H1 (cell line): Measurements from ENCODE around the gene VGF. TPM values are rescaled to one million over a fixed set of nuclear protein-coding genes. Genes with fewer than 3 reads are reported as not detected.

Source experiments
- CTCF ChIA-PET: fragments of 300-600 bp; sonication (Branson Sonifier 250); formaldehyde crosslinking; loops from one replicate; lab custom pipeline; 2021; ENCODE audit not compliant: partially characterized antibody; lab: Charles Lee
- POLR2A ChIA-PET: fragments of 300-600 bp; sonication (Branson Sonifier 250); formaldehyde crosslinking; loops from one replicate; lab custom pipeline; 2021; ENCODE audit warnings: inconsistent platforms; ENCODE audit not compliant: partially characterized antibody; lab: Charles Lee
- DNase-seq, 2 experiments: peaks; one replicate each; pipeline versions ENCODE4 v3.0.0 to v3.0.0-alpha.2; 2010 to 2022; ENCODE audit warnings: low spot score in 2 of 2, low read depth in 1 of 2, mixed read lengths in 1 of 2
- FAIRE-seq: peaks from 2 replicates; lab custom pipeline; 2011; peaks lifted over from hg19 to GRCh38; lab: Jason Lieb, UNC
- H2AFZ ChIP-seq: 2 replicates; pipeline ENCODE4 v1.8.1; 2012; ENCODE audit warnings: low read length, inconsistent platforms
- H2AK5ac ChIP-seq: 2 replicates; pipeline ENCODE4 v1.6.1; 2013; ENCODE audit warnings: low read depth, low read length
- H2BK120ac ChIP-seq: replicated peaks from 2 replicates; pipeline ENCODE3; 2013; ENCODE audit warnings: low read depth, low read length, inconsistent platforms
- H2BK12ac ChIP-seq: 2 replicates; pipeline ENCODE4 v1.6.1; 2013; ENCODE audit warnings: low read depth, low read length
- H2BK15ac ChIP-seq: 2 replicates; pipeline ENCODE4 v1.6.1; 2013; ENCODE audit warnings: low read length
- H2BK20ac ChIP-seq: 2 replicates; pipeline ENCODE4 v1.6.1; 2013; ENCODE audit warnings: low read length
- H2BK5ac ChIP-seq: 2 replicates; pipeline ENCODE4 v1.6.1; 2013; ENCODE audit warnings: low read depth, low read length
- H3K14ac ChIP-seq: 2 replicates; pipeline ENCODE4 v1.6.1; 2013; ENCODE audit warnings: inconsistent platforms; ENCODE audit not compliant: insufficient read length
- H3K18ac ChIP-seq: 2 replicates; pipeline ENCODE4 v1.6.1; 2013; ENCODE audit warnings: low read length; ENCODE audit errors: extremely low read depth
- H3K23ac ChIP-seq: 2 replicates; pipeline ENCODE4 v1.6.1; 2013; ENCODE audit warnings: inconsistent platforms; ENCODE audit not compliant: insufficient read length
- H3K23me2 ChIP-seq: 2 replicates; pipeline ENCODE4 v1.6.1; 2013; ENCODE audit warnings: low read depth, low read length
- H3K27ac ChIP-seq: 2 replicates; pipeline ENCODE4 v1.6.1; 2011; ENCODE audit warnings: low read depth, low read length, inconsistent platforms
- H3K27me3 ChIP-seq, 4 experiments: replicated peaks in 1 of 4; 1 replicate in 1 of 4; 2 replicates in 3 of 4; pipeline versions ENCODE4 v1.6.1 to v1.8.1; 2011 to 2013; ENCODE audit warnings: low read length in 3 of 4, mild to moderate bottlenecking in 3 of 4, inconsistent platforms in 2 of 4, mixed read lengths in 2 of 4, moderate library complexity in 1 of 4; ENCODE audit not compliant: control insufficient read depth in 3 of 4, insufficient read depth in 3 of 4; ENCODE audit errors: extremely low read depth in 1 of 4
- H3K36me3 ChIP-seq, 4 experiments: 2 replicates each; pipeline versions ENCODE4 v1.6.1 to v1.8.1; 2011 to 2013; ENCODE audit warnings: mild to moderate bottlenecking in 4 of 4, low read length in 3 of 4, moderate library complexity in 2 of 4, control low read depth in 1 of 4, inconsistent platforms in 1 of 4; ENCODE audit not compliant: insufficient read depth in 4 of 4, control insufficient read depth in 2 of 4
- H3K4ac ChIP-seq: replicated peaks from 2 replicates; pipeline ENCODE3; 2013; ENCODE audit warnings: low read length, low read depth, mixed read lengths, inconsistent platforms; ENCODE audit not compliant: insufficient read length
- H3K4me1 ChIP-seq, 4 experiments: replicated peaks in 1 of 4; 1 replicate in 1 of 4; 2 replicates in 3 of 4; pipeline versions ENCODE4 v1.6.1 to v1.8.1; 2011 to 2013; ENCODE audit warnings: low read length in 3 of 4, inconsistent platforms in 2 of 4, mixed read lengths in 1 of 4; ENCODE audit not compliant: insufficient read depth in 4 of 4, control insufficient read depth in 3 of 4
- H3K4me2 ChIP-seq, 2 experiments: 2 replicates each; pipeline versions ENCODE4 v1.6.1 to v1.8.1; 2011 to 2013; ENCODE audit warnings: low read depth in 2 of 2, low read length in 2 of 2, control low read depth in 1 of 2, inconsistent platforms in 1 of 2, mild to moderate bottlenecking in 1 of 2; ENCODE audit not compliant: insufficient read depth in 1 of 2
- H3K4me3 ChIP-seq, 4 experiments: fragments of 200-600, 300-600 bp in 1 of 4; sonication (generic), shearing (Covaris generic), sonication (Bioruptor Twin) in 1 of 4; 2 replicates each; pipeline versions ENCODE4 v1.5.1 to v1.8.1; 2011 to 2016; ENCODE audit warnings: low read length in 4 of 4, low read depth in 3 of 4, control low read depth in 2 of 4, inconsistent platforms in 2 of 4, mild to moderate bottlenecking in 2 of 4, mixed read lengths in 1 of 4, moderate library complexity in 1 of 4; ENCODE audit not compliant: insufficient read depth in 2 of 4; ENCODE audit errors: extremely low read depth in 1 of 4
- H3K56ac ChIP-seq: replicated peaks from 2 replicates; pipeline ENCODE3; 2013; ENCODE audit warnings: low read depth, mild to moderate bottlenecking, mixed read lengths, low read length, inconsistent platforms; ENCODE audit not compliant: insufficient read length
- H3K79me1 ChIP-seq: 2 replicates; pipeline ENCODE4 v1.6.1; 2013; ENCODE audit warnings: low read depth, low read length, control low read depth
- H3K79me2 ChIP-seq, 2 experiments: 2 replicates each; pipeline versions ENCODE4 v1.6.1 to v1.8.1; 2012 to 2013; ENCODE audit warnings: low read length in 2 of 2, mild to moderate bottlenecking in 2 of 2, inconsistent platforms in 1 of 2; ENCODE audit not compliant: insufficient read depth in 2 of 2, control insufficient read depth in 1 of 2
- H3K9ac ChIP-seq, 4 experiments: replicated peaks in 1 of 4; 1 replicate in 1 of 4; 2 replicates in 3 of 4; pipeline versions ENCODE4 v1.6.1 to v1.8.1; 2011 to 2013; ENCODE audit warnings: low read depth in 3 of 4, low read length in 3 of 4, control low read depth in 2 of 4, mild to moderate bottlenecking in 2 of 4, moderate library complexity in 2 of 4, inconsistent platforms in 1 of 4; ENCODE audit errors: extremely low read depth in 1 of 4
- H3K9me3 ChIP-seq, 2 experiments: 2 replicates each; pipeline versions ENCODE4 v1.6.1 to v1.8.1; 2012 to 2013; ENCODE audit warnings: mild to moderate bottlenecking in 2 of 2, moderate library complexity in 2 of 2, control low read depth in 1 of 2, inconsistent platforms in 1 of 2, low read depth in 1 of 2, low read length in 1 of 2, mixed read lengths in 1 of 2; ENCODE audit not compliant: insufficient read depth in 2 of 2
- H4K20me1 ChIP-seq, 2 experiments: replicated peaks in 1 of 2; 2 replicates each; pipeline versions ENCODE3 to v1.8.1; 2011 to 2013; ENCODE audit warnings: inconsistent platforms in 2 of 2, low read length in 2 of 2, mild to moderate bottlenecking in 1 of 2; ENCODE audit not compliant: insufficient read depth in 2 of 2, control insufficient read depth in 1 of 2
- H4K5ac ChIP-seq: 2 replicates; pipeline ENCODE4 v1.6.1; 2013; ENCODE audit warnings: low read length, low read depth, mixed read lengths, inconsistent platforms; ENCODE audit not compliant: insufficient read length
- H4K8ac ChIP-seq: 2 replicates; pipeline ENCODE4 v1.8.0; 2013; ENCODE audit warnings: mild to moderate bottlenecking, moderate library complexity, low read length, inconsistent platforms; ENCODE audit not compliant: insufficient read depth; ENCODE audit errors: extremely low read depth
- H4K91ac ChIP-seq: replicated peaks from 2 replicates; pipeline ENCODE3; 2013; ENCODE audit warnings: low read length, mixed read lengths, inconsistent platforms; ENCODE audit not compliant: insufficient read length
- CTBP2 ChIP-seq: IDR thresholded peaks from 2 replicates; pipeline ENCODE4 v1.7.0; 2011; ENCODE audit warnings: borderline replicate concordance, mild to moderate bottlenecking, moderate library complexity, mixed read lengths, low read length; ENCODE audit not compliant: insufficient read depth, insufficient read length
- HDAC2 ChIP-seq, 2 experiments: fragments of 300-600 bp in 1 of 2; sonication (generic) in 1 of 2; IDR thresholded peaks; 2 replicates each; pipeline ENCODE4 v1.6.1; 2011 to 2012; ENCODE audit warnings: low read depth in 2 of 2, low read length in 2 of 2, mild to moderate bottlenecking in 2 of 2, moderate library complexity in 2 of 2, borderline replicate concordance in 1 of 2, inconsistent platforms in 1 of 2
- WGBS, 2 experiments: shearing (Covaris generic) in 1 of 2; methylation state at CpG; one replicate each; pipeline versions ENCODE4 v1.1.6 to v1.1.7; 2013 to 2015; ENCODE audit warnings: low lambda C conversion rate in 2 of 2, mixed read lengths in 2 of 2, inconsistent platforms in 1 of 2, low coverage in 1 of 2, missing lambda C conversion rate in 1 of 2; ENCODE audit not compliant: insufficient replicate concordance in 2 of 2, insufficient coverage in 1 of 2, insufficient read length in 1 of 2; ENCODE audit errors: extremely low coverage in 1 of 2, missing lambda C conversion rate in 1 of 2; 5-methylcytosine and 5-hydroxymethylcytosine counted together
- polyA plus RNA-seq, 7 experiments: library from polyadenylated mRNA; depleted of rRNA in 3 of 7; stranded (reverse) in 5 of 7; unstranded in 2 of 7; fragments of >200 nt in 5 of 7; fragments of 200-250 nt in 2 of 7; gene quantifications; 1 replicate in 5 of 7; 2 replicates in 1 of 7; 4 replicates in 1 of 7; pipeline versions ENCODE4 v1.2.1 to v1.2.3, GENCODE V29; 2011 to 2013; ENCODE audit warnings: missing spikeins in 2 of 7, mixed read lengths in 2 of 7
- total RNA-seq: library from RNA; stranded (reverse); fragmentation: NEBNext Ultra II Directional; extraction: Animal tissue kit (Norgen Biotek cat#: 25700); gene quantifications from 2 replicates; pipeline ENCODE4 v1.2.1, GENCODE V29; 2021

Gene VGF
- total and polyA plus RNA-seq, 2 of the 8 experiments (the other 6 are each of a cell fraction or from before 2014, with no cell fraction given) = 1.6 to 7.0 TPM

DNA sequence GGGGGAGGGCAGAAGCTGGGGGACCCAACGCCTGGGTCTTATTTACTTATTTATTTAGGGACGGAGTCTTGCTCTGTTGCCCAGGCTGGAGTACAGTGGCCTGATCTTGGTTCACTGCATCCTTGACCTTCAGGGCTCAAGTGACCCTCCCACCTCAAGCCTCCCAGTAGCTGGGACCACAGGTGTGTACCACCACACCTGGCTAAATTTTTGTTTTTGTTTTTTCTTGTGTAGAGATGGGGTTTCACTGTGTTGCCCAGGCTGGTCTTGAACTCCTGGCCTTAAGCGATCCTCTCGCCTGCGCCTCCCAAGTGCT lies 37.2 kb upstream of the VGF start:
- FAIRE-seq = no peak
- peak overlapping the region in 2 of 4 experiments; percentile 39 to 60; a peak in 3 of 8 replicates for H3K4me3 ChIP-seq
- no peak for TF ChIP-seq CTBP2
- 0 out of 4 replicates have a peak, but pooled peaks of 1 of the 2 experiments have one; percentile 9 for TF ChIP-seq HDAC2 (IDR thresholded peaks at IDR 0.05; ENCODE audit: borderline replicate concordance in 1 of 2, low read depth in 2 of 2, low read length in 2 of 2)

More for the DNA sequence above, 37.2 kb upstream of the VGF start:
- Histone ChIP-seq H3K4ac (no peak overlapping the region), H3K79me1 (no peaks in the 10 kb centered on the region), H4K20me1 (peaks cover 0 to 2% of the 10 kb centered on the region in 2 experiments), H2BK20ac (0 out of 2 replicates have a peak overlapping the region, but pooled peaks have one; percentile 23), H4K91ac (no peak overlapping the region), H3K4me2 (peak overlapping the region; percentile 59 to 67), H3K27ac (no peak overlapping the region), H2BK15ac (no peak overlapping the region), H2BK12ac (0 out of 2 replicates have a peak overlapping the region, but pooled peaks have one; percentile 60), H3K23ac (no peak overlapping the region), H3K9ac (no peak overlapping the region), H2AFZ (no peak overlapping the region), H3K4me1 (peaks cover 5 to 21% (median 14%) of the 10 kb centered on the region in 4 experiments), H3K56ac (no peak overlapping the region), H4K5ac (no peak overlapping the region), H2BK120ac (no peak overlapping the region), H3K79me2 (no peaks in the 10 kb centered on the region), H4K8ac (peak overlapping the region; percentile 72; the same call in 1 of the 2 replicates), H3K36me3 (no peaks in the 10 kb centered on the region), H3K27me3 (peaks cover 0 to 16% (median 9%) of the 10 kb centered on the region in 4 experiments; a peak in 5 of 7 replicates), H3K18ac (no peak overlapping the region), H3K23me2 (peaks cover 8% of the 10 kb centered on the region; the same call in 1 of the 2 replicates), H3K14ac (no peak overlapping the region), H2AK5ac (no peak overlapping the region), H3K9me3 (no peaks in the 10 kb centered on the region), H2BK5ac (peak overlapping the region; percentile 52; the same call in 1 of the 2 replicates)
- DNase-seq = no peak
- 87% methylated on average over 5 of the region's 5 CpGs; no CpG with 5 or more reads in 1 of the 2 experiments for WGBS, 2 experiments
- ChIA-PET CTCF (interaction anchor here (0.8 to 3.0 kb wide), 7 partner anchors 11 to 80 kb away, joined by 3 to 22 read pairs (median 4); partner anchors contain the start of genes PLOD3 and ZNHIT1), POLR2A (interaction anchor here (1.0 to 4.5 kb wide), 7 partner anchors 10 to 96 kb away, joined by 3 to 17 read pairs (median 6); partner anchors contain the start of genes PLOD3 and ZNHIT1)
